ENCODE data around the gene CPZ.

DNA sequence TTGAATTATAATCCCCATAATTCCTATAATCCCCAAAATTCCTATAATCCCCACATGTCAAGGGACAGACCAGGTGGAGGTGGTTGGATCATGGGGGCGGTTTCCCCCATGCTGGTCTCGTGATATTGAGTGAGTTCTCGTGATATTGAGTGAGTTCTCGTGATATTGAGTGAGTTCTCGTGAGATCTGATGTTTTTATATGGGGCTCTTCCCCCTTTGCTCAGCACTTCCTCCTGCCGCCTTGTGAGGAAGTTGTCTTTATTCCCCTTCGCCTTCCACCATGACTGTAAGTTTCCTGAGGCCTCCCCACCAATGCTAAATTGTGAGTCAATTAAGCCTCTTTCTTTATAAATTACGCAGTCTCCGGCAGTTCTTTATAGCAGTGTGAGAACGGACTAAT, 48.9 kb upstream of the CPZ start:
- no peak for TF ChIP-seq POLR2A (IDR thresholded peaks at IDR 0.05)
- TF ChIP-seq, protein P1, sequence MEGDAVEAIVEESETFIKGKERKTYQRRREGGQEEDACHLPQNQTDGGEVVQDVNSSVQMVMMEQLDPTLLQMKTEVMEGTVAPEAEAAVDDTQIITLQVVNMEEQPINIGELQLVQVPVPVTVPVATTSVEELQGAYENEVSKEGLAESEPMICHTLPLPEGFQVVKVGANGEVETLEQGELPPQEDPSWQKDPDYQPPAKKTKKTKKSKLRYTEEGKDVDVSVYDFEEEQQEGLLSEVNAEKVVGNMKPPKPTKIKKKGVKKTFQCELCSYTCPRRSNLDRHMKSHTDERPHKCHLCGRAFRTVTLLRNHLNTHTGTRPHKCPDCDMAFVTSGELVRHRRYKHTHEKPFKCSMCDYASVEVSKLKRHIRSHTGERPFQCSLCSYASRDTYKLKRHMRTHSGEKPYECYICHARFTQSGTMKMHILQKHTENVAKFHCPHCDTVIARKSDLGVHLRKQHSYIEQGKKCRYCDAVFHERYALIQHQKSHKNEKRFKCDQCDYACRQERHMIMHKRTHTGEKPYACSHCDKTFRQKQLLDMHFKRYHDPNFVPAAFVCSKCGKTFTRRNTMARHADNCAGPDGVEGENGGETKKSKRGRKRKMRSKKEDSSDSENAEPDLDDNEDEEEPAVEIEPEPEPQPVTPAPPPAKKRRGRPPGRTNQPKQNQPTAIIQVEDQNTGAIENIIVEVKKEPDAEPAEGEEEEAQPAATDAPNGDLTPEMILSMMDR (IDR thresholded peaks at IDR 0.05), result no peak
- no peak for TF ChIP-seq EP300 (IDR thresholded peaks at IDR 0.05)

Measured in suprapubic skin (tissue), 3 donors.